ENCODE results near the gene TMEM92.

The TMEM92 gene

GRCh38 chr17:50328363-50329325 lies 54.4 kb downstream of the TMEM92 start:
- no peak for DNase-seq (ENCODE audit: low read depth in 3 of 3)

GRCh38 chr17:50329716-50330115 lies 55.5 kb downstream of the TMEM92 start:
- DNase-seq (ENCODE audit: low read depth in 3 of 3): no peak

GRCh38 chr17:50330151-50330775 lies 56.0 kb downstream of the TMEM92 start:
- DNase-seq (ENCODE audit: low read depth in 3 of 3): no peak

All from stimulated activated CD4-positive, alpha-beta T cell treated with anti-CD3 and anti-CD28 coated beads, TNF-alpha, amount 100 ng/mL, for 24 hours (primary cell).